Activated T-cell treated with anti-CD3 and anti-CD28 coated beads, Interleukin-2, amount 50 U/mL, for 1 hour (primary cell): ENCODE results near the gene ATF6B.
"Not testable (repeated sequence)": the region's sequence is repeated elsewhere in the genome, so short reads cannot be mapped to it uniquely, and the experiment has no call there.

ENCODE experiments used
- DNase-seq: peaks from one replicate; pipeline ENCODE4 v3.0.0-alpha.2; 2020

Gene ATF6B

DNA sequence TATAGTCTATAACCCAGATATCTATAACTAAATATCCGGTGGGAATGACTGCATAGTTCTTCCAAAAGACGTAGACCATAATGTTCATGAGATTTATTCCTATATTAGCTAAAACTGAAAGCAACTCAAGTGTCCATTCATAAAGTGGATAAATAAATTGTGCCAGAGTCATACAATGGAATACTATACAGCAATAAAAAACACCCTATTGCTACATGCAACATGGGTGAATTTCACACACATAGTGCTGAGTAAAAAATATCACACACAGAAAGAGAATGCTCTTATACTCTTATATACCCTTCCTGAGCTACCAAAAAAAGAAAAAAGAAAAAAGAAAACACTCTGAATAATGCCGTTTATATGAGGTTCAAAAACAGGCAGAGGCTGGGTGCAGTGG lies 25.8 kb downstream of the ATF6B start:
- no peak for DNase-seq

DNA sequence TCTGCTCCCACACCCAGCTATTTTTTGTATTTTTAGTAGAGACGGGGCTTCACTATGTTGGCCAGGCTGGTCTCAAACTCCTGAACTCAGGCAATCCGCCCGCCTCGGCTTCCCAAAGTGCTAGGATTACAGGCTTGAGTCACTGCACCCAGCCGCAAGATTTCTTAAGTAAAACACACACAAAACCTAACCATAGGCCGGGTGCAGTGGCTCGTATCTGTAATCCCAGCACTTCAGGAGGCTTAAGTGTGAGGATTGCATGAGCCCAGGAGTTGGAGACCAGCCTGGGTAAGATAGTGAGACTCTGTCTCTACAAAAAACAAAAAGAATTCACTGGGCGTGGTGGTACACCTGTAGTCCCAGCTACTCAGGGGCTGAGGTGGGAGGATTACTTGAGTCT lies 27.8 kb downstream of the ATF6B start:
- DNase-seq, result not testable (repeated sequence)

DNA sequence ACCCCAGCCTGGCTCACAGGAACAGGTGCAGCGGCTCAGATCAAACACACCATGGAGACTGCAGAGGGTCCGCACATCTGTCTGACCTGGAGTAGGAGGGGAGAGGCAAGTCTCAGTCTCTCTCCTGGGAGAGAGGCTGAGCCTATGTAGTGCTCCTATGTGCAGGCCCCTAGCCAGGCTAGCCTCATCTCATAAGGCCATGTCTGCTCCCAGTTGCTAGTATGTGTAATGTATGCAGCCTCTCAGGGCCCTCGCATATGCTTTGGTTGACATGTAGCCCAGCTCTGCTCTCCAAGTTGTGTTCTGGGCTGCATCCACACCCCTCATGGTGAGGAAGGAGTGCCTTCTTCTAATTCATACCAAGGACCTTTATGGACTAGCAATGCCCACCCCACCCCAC lies 30.7 kb downstream of the ATF6B start:
- no peak for DNase-seq

DNA sequence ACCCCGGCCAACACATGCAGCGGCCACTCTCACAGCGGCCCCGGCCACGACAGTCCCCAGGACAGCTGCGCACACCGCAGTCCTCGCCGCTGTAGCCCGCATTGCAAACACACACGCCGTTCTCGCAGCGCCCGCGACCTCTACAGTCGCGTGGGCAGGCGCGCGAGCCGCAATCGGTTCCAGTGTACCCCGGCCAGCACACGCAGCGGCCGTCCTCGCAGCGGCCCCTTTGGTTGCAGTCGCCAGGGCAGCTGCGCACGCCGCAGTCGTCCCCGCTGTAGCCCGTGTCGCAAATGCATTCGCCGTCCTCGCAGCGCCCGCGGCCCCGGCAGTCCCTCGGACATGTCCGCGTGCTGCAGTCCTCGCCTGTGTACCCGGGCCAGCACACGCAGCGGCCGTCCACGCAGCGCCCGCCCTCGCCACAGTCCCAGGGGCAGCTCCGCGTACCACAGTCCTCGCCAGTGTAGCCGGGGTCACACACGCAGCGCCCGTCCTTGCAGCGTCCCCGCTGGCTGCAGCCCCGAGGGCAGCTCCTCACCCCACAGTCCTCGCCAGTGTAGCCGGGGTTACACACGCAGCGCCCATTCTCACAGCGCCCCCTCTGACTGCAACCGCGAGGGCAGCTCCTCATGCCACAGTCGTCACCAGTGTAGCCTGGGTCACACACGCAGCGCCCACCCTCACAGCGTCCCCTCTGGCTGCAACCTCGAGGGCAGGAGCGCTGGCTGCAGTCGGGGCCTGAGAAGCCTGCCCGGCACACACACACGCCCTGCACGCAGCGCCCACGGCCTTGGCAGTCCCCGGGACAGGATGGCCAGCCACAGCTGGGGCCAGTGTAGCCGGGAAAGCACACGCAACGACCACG lies 31.4 kb downstream of the ATF6B start:
- DNase-seq, result no peak

DNA sequence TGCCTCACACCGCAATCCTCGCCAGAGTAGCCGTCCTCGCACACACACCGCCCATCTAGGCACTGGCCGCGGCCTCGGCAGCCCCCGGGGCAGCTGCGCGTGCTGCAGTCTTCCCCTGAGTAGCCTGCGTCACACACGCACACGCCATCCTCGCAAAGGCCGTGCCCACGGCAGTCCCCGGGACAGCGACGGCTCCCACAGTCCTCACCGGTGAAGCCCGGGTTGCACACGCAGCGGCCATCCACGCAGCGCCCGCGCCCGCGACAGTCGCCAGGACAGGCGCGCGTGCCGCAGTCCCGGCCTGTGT lies 32.0 kb downstream of the ATF6B start:
- DNase-seq, result no peak

DNA sequence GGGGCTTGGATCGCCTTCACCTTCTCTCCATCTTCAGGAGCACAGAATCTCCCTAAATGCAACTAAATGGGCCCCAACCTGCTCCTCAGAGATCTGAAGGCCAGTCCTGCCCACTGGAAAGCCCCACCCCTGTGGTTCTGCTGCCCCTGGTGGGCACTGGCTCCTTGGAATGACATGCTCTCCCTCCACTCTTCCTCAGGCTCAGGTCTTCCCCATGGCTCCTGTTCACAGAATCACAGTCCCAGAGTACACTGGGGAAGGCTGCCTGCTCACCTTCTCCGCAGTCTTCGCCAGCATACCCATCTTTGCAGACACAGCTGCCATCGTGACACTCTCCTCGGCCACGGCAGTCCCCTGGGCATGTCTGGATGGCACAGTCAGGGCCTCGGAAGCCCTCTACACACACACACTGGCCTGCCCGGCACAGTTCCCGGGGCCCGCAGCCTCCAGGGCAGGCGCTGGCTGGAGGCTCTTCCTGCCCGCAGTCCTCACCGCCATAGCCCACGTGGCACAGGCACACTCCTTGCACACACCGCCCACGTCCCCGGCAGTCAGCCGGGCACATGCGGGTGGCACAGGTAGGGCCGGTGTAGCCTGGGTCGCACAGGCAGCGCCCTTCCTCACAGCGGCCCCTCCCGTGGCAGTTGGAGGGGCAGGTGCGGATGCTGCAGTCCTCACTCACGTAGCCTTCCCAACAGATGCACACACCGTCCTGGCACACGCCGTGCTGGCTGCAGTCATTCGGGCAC lies 32.5 kb downstream of the ATF6B start:
- DNase-seq, result no peak

DNA sequence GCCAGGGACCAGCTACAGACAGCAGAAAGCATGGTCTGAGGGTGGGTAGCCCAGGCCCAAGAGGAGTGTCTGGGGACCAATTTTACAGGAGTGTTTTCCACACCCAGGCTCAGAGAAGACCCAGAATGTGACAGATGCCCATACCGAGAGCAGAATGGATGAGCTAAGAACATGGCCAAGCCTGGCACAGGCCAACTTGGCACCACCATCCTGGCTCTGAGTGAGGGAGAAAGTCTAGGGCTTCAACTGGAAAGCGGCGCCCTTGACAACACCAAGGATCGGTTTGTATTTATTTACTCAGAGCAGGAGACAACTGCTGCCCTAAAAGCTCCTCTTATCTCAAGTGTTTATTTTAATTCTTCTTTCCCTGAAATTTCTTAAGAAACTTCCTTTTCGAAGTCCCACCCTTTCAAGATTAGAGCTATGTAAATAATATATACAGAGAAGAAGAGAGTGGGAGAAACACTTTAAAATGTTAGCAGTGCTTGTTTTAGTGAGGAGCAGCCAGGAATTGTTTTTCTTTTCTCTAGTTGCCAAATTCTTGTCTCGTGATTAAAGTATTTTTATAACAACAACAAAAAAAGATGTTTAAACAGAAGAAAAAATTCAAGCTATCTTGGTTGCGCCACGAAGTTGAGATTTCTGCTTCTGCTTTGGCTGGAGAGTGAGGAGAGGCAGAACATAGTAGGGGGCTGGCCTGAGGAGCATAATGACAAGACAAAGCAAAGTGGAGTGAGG lies 35.1 kb downstream of the ATF6B start:
- DNase-seq, result no peak

DNA sequence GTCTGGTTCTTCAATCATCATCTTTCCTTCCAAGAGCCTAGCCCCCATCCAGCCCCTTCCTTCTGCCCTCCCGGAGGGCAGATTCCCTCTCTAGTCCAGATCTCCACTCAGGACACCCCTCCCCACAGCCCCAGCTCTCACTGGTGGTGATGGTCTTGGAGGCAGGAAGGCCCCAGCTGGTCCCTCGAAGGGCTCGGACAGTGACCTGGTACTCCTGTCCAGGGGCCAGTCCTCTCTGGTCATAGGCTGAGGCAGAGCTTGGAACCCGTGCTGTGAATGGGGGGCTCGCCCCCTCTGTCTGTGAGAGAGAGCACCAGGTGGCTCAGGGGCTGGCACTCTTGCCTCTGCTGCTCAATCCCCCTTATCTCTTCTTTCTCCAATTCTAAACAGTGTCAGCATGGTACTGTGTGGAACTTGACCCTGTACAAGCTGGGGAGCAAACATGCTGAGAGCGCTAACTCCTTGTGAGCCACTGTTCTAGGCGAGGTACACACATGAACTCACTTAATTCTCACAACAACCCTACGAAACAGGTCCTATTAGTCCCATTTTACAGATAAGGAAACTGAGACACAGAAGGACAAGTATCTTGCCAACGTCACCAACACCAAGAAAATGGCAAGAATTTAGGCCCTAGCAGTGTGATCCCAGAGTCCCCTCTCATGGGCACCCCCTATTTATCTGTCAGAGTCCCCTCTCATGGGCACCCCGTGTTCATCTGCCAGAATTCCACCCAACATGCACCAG lies 38.8 kb downstream of the ATF6B start:
- DNase-seq, result no peak

DNA sequence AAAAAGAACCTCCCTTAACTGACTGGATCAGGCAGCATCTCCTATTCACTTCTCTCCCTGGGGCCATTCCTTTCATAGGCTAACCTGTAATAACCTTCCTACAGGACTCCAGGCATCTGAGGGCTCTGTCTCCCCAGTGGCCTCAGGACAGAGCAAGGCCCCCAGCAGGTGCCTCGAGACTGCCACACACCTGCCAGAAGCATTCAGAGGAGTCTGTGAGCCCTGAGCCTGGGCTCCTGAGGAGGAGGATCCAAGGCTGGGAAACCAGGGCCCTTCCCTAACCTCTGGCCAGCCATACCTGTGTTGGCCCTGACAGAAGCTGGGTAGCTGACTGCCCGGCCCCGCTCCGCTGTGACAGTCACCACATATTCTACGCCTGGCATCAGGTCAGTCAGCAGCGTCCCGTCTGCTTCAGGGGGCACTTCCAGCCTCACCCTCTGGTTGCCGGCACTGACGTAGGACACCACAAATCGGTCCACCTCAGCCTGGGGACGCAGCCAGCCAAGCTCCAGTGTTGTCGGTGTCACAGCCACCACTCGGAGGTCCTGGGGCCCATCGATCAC lies 39.5 kb downstream of the ATF6B start:
- DNase-seq, result no peak

DNA sequence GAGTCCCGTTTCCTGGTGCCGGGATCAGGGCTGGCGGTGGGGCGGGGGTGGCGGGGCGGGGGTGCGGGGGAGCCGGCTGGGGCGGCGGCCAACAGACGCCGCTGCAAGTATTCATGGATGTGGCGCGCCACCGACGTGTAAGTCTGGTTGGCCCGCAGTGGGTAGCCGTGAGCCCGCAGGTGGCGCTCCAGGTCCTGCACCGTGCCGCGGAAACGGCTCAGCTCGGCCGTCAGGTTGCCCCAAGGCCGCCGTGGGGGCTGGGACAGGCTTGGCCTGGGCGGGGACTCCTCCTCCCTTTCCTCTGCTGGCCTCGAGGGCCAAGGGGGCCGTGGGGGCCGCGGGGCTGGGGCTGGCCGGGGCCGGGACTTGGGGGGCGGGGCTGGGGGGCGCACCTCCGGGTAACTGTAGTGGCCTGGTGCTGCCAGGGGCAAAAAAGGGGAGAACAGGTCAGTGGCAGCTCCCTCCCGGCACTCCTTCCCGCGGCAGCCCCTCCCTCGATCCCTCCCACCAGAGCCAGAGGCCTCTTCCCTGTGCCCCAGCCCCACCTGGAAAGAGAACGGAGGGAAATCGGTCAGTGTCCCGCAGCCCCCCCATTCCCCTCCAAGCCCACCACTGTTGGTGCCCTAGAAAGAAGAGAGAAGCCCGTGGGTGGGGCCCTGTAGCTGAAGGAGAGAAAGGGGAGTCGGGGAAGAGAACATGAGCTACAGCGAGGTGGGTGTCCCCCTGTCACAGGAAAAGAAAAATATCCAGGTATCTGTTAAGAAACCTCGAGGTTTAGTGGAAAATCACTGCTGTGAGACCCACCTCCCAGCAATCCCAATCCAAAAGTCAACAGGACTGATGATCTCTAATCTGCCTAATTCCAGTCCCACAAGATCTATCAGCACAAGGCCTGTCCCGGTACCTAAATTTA lies 40.2 kb downstream of the ATF6B start:
- DNase-seq, result peak; percentile 73

DNA sequence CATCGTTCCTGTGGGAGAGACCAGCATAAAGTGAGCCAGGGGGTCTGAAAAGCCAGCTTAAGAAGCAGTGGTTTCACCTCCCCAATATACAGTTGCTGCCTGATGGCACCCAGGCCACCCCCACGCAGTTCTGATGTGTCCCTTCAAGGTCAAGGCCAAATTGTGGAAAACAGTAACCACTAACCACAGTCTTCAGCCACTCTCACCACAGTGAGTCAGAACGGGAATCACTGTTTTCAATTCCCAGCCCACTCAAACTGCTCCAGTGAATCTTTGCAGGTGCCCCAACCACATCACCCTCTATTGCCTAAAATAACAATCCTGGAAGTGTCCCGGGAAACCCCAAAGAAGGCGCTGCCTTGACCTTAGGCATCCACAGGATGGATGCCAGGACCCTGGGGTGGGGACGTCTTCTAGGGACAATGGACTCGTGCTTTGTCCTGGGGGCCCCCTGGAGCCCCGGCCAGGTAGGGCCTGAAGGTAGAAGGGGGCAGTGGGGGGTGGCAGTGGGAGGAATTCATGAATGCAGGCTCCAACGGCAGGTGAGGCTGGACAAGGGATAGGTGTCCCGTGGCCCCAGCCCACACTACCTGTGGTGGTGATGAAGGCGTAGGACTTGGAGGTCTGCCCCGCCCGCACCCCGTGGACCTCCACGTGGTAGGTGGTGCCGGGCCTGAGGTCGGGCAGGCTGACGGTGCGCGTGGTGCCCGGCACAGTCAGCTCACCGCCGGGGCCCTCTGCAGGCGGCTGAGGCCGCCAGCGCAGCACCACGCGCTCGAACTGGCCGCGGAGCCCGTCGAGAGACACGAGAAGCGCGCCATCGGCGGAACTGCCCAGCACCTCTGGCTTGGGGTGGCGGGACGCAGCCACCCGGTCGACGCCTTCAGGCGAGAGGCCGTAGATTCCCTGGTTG lies 41.1 kb downstream of the ATF6B start:
- no peak for DNase-seq

DNA sequence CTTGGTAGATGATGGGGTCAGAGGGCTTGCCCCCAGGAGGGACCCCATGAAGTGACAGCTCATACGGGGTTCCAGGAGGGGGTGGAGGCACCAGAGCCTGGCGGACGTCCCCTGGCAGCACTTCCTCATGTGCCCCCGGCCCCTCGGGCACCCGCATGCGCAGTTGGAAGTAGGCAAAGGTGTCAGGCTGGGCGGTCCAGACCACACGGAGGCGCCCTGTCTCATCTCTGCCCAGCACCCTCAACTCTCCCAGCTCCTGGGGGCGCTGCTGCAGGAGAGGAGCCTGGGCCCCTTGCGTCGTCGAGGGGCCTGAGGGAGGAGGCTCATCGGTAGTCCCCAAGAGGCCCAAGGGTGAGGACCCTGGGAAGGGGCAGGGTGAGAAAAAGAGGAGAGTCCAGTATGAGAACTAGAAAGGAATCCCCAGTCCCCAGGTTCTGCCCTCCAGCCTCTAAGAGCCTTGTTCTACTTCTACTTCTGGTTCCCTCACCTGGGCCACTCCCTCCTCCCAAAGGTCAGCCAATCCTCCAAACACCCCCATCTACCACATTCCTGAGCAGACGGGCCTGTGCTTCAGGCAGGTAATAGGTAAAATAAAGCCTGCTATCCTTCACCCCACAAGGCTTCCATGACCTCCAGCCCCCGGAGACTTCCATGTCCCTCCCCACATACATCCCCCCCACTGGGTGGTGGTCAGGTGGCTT lies 42.1 kb downstream of the ATF6B start:
- no peak for DNase-seq

DNA sequence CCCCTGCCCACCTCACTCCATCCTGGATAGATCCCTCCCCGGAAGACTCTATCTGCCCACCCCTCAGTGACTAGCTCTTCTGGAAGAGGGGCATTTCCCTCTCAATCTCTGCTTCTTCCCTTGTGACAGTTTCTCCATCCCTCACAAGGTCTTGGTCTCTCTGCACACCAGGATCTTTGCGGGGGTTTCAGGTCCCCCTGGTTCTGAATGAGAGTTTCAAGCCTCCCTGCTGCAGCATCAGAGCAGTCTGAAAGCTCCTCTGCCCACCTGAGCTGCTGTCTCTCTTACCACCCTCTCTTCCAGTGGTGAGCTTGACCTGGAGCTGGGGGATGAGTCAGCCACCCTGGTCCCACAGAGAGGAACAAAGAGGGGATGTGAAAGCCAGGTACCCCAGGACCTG lies 43.3 kb downstream of the ATF6B start:
- no peak for DNase-seq

DNA sequence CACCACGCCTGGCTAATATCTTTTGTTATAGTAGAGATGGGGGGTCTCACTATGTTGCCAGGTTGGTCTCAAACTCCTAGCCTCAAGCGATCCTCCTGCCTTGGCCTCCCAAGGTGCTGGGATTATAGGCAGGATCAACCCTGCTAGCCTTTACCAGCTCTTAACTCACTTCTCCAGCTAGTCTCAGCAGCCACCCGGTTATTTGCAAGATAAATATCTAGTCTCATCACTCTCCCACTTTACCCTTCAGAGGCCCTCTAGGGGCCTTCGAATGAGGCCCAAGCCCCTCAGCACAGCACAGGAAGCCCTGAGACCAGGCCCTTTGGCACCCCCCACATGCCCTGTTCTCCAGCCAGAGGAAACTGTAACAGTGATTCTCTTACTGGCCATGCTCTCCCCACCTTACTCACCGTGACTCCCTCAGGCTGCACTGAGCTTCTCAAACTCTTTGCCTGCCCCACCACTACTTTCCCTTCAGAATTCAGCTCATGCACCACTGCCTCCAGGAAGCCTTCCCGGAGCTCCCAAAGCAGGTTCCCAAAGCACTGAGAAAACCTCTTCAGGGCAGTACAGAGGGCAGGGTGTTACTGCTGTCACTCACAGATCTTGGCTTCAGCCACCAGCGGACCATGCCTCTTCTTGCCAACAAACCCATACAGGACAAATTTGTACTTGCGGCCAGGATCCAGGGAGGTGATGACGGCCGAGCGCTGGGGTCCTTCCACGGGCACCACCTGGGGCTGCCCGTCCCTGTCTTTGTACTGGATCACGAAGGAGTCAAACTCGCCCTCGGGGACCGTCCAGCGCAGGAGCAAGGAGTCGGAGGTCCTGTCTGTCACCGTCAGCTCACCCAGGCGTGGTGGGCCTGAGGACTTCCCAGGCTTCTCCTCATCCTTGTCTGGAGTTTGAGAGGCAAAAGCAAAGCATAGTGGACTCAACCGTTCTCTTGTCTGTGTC lies 44.0 kb downstream of the ATF6B start:
- DNase-seq, result no peak

DNA sequence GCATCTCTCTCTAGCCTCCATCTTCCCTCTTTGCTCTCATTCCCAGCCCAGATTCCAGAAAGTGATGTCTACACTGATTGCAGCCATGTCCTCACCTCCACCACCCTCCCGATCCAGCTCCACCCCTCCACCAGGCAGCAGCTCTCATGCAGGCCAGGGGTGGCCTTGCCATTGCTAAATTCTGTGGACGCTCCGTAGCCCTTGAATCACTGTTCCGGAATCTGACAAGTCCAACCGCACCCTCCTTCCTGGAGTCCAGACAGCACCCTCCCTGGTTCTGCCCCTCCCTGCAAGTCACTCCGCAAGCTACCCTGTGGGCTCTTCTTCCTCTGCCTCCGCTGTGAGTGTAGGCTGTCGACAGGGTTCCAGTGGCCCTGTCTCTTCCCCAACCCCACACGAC lies 45.1 kb downstream of the ATF6B start:
- DNase-seq, result no peak

DNA sequence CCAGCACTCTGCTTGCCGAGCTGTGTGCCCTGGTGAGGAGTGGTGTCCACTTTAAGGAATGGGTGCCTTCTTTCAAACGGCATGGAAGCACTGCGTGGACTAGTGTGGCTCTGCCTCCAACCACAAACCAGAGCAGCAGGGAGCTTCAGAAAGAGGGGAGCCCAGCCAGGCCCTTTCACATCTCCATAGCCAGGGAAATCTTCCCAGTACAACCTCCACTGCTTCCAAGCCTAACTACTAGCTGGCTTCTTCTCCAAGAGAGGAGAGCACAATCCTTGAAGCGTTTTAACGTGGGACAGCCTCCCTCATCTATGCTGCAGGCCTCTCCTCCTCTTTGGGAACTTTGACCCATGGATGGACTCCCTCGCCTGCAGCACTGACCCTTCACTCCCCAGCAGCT lies 45.6 kb downstream of the ATF6B start:
- no peak for DNase-seq

DNA sequence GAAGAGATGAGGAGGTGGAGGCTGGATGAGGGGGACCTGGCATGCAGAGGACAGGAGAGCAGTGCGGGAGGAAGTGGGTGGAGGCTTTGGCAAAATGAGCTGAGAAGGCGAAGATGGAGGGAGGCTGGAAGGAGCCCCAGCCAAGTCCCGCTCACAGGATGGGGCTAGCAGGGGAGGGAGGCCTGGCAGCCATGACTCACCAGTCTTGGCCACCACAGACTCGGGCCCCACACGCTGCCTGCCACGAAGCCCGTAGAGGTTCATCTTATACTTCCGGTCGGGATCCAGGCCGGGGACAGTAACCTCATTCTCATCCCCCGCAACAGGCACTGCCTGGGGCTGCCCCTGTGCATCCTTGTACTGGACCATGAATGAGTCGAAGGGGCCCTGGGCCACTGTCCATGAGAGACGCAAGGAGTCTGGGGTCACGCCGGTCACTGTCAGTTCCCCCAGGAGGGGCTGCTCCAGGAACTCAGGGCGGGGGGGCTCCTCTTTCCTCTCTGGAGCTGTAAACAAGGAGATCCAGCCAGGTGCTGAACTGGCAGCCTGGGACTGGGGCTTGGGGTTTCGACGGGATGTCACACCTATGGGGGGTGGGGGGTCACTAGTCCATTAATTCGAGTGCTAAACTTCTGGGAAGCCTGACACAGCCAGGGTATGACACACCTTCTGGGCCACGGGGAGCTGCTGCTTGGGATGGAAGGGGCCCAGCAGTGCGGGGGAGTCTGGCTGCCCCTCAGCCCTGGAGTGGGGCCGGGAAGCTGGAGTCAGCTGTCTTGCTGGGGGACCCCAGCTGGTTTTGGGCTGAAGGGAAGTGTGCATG lies 46.7 kb downstream of the ATF6B start:
- no peak for DNase-seq
